Stomach (tissue), 9 donors: Measurements from ENCODE around the gene HEPHL1. TPM values are rescaled to one million over a fixed set of nuclear protein-coding genes. Genes with fewer than 3 reads are reported as not detected.

Source experiments
- DNase-seq, 2 donors: peaks; one replicate each; pipeline versions ENCODE4 v3.0.0 to v3.0.0-alpha.2; 2013 to 2019
- H3K27ac ChIP-seq, 5 donors: fragments of 200-600 bp in 4 of 5; sonication (generic) in 4 of 5; one replicate each; pipeline ENCODE4 v1.5.1; 2013 to 2019; ENCODE audit warnings: mild to moderate bottlenecking in 1 of 5, moderate library complexity in 1 of 5
- H3K27me3 ChIP-seq, 3 donors: fragments of 200-600 bp; sonication (generic); one replicate each; pipeline ENCODE4 v1.5.1; 2017 to 2019; ENCODE audit warnings: mixed run types in 1 of 3
- H3K36me3 ChIP-seq, 4 donors: fragments of 200-600 bp; sonication (generic); 1 replicate in 3 of 4; 2 replicates in 1 of 4; pipeline ENCODE4 v1.5.1; 2016 to 2019
- H3K4me1 ChIP-seq, 4 donors: fragments of 200-600 bp; sonication (generic); one replicate each; pipeline ENCODE4 v1.5.1; 2016 to 2019
- H3K4me3 ChIP-seq, 4 donors: fragments of 200-600 bp; sonication (generic) in 3 of 4; one replicate each; pipeline ENCODE4 v1.5.1; 2016 to 2019; ENCODE audit warnings: mild to moderate bottlenecking in 1 of 4
- H3K9me3 ChIP-seq, 4 donors: fragments of 200-600 bp; sonication (generic); one replicate each; pipeline ENCODE4 v1.5.1; 2016 to 2019
- CTCF ChIP-seq, 7 experiments: fragments of 450-650 bp in 4 of 7; fragments of 200-600 bp in 3 of 7; sonication (generic) in 3 of 7; IDR thresholded peaks; one replicate each; pipeline ENCODE4 v1.5.1; 2016 to 2019; ENCODE audit warnings: antibody characterized with exemption in 7 of 7, control low read depth in 2 of 7, mild to moderate bottlenecking in 1 of 7
- EP300 ChIP-seq: sonication (generic); formaldehyde crosslinking; IDR thresholded peaks from one replicate; pipeline ENCODE4 v1.6.1; 2017; ENCODE audit warnings: antibody characterized with exemption
- POLR2A ChIP-seq, 4 donors: fragments of 450-650 bp; IDR thresholded peaks; one replicate each; pipeline ENCODE4 v1.6.1; 2016; ENCODE audit warnings: antibody characterized with exemption in 4 of 4, control low read depth in 2 of 4, mild to moderate bottlenecking in 1 of 4, moderate library complexity in 1 of 4
- POLR2AphosphoS5 ChIP-seq, 3 donors: sonication (generic); formaldehyde crosslinking; IDR thresholded peaks; one replicate each; pipeline ENCODE4 v1.6.1; 2016; ENCODE audit warnings: antibody characterized with exemption in 3 of 3
- WGBS, 5 donors: extraction: QIAGEN DNeasy Blood & Tissue Kit in 3 of 5; methylation state at CpG; one replicate each; pipeline versions ENCODE4 v1.1.5 to v1.1.7; 2013 to 2018; 5-methylcytosine and 5-hydroxymethylcytosine counted together
- intact Hi-C: fragments of 100-400 bp; cut with DNase I; formaldehyde crosslinking; loops from one replicate; pipeline ENCODE4 v1.15.1; 2023; ENCODE audit warnings: low total_unique reads
- polyA plus RNA-seq, 3 donors: library from polyadenylated mRNA; stranded (reverse); fragments of 200-250 nt; gene quantifications; one replicate each; pipeline ENCODE4 v1.2.3, GENCODE V29; 2013
- total RNA-seq, 5 donors: library from RNA; depleted of rRNA; stranded (reverse); fragments of >200 nt; gene quantifications; one replicate each; pipeline versions ENCODE4 v1.1.0 to v1.2.3, GENCODE V29; 2014 to 2016
- donor health status: healthy with polysubstance abuse.
- donor health status: Bipolar disorder and iron deficiency.
- donor health status: healthy.

HEPHL1 gene
- total and polyA plus RNA-seq, 8 donors: 0.60 TPM; not detected in 7

DNA sequence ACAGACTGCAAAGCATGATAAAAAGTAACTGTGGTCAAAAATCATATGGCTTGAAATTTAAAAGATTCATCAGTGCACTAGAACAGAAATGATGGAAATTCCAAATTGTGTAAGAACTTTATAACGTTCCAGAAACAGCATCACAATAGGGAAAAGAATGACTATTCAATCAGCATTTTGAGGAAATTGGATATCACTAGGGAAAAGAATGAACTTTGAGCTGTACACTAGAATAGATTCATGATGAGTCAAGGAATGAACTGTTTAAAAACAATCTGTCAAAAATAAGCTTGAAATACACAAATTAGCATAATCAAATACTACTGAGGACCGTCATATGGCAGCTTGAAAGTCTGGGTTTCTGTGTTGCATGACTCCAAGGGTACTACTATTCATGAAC lies 20.5 kb upstream of the HEPHL1 start:
- Histone ChIP-seq H3K4me1 (no peaks in the 10 kb centered on the region), H3K27me3 (no peaks in the 10 kb centered on the region), H3K36me3 (no peaks in the 10 kb centered on the region), H3K9me3 (no peaks in the 10 kb centered on the region), H3K4me3 (no peak overlapping the region), H3K27ac (no peak overlapping the region)
- DNase-seq: no peak
- WGBS, 5 donors: 49 to 60% (median 59%) methylated on average over 2 of the region's 2 CpGs
- TF ChIP-seq POLR2AphosphoS5 (IDR thresholded peaks at IDR 0.05): no peak
- TF ChIP-seq CTCF (IDR thresholded peaks at IDR 0.05): no peak
- no peak for TF ChIP-seq POLR2A (IDR thresholded peaks at IDR 0.05)
- no peak for TF ChIP-seq EP300
- intact Hi-C loops: no loop called here

GRCh38 chr11:94002226-94002625 lies 18.9 kb upstream of the HEPHL1 start:
- 75 to 83% (median 80%) methylated on average over 2 of the region's 2 CpGs for WGBS, 5 donors
- Histone ChIP-seq H3K4me3 (no peak overlapping the region), H3K4me1 (no peaks in the 10 kb centered on the region), H3K27ac (no peak overlapping the region), H3K27me3 (no peaks in the 10 kb centered on the region), H3K9me3 (no peaks in the 10 kb centered on the region), H3K36me3 (no peaks in the 10 kb centered on the region)
- TF ChIP-seq POLR2A (IDR thresholded peaks at IDR 0.05) (no peak), CTCF (IDR thresholded peaks at IDR 0.05) (no peak), EP300 (no peak), POLR2AphosphoS5 (IDR thresholded peaks at IDR 0.05) (no peak)
- DNase-seq: no peak
- intact Hi-C loops: no loop called here

DNA sequence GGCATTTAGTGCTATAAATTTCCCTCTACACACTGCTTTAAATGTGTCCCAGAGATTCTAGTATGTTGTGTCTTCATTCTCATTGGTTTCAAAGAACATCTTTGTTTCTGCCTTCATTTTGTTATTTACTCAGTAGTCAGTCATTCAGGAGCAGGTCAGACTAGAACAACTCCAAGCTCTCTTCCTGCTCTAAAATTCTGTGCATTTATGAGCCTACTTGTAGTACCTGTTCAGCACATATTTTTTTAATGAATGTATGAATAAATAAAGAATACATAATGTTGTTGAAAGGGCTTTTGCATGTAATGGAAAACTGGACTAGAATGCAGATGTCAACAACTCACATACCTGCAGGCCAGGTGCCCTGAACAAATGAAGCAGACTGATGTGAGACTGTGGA lies 13.7 kb upstream of the HEPHL1 start:
- no peak for DNase-seq
- TF ChIP-seq POLR2A (IDR thresholded peaks at IDR 0.05) (no peak), POLR2AphosphoS5 (IDR thresholded peaks at IDR 0.05) (no peak), EP300 (no peak), CTCF (IDR thresholded peaks at IDR 0.05) (no peak)
- H3K4me1 ChIP-seq: no peaks in the 10 kb centered on the region
- intact Hi-C loops: no loop called here
- no peaks in the 10 kb centered on the region for H3K36me3 ChIP-seq
- H3K27me3 ChIP-seq: no peaks in the 10 kb centered on the region
- H3K27ac ChIP-seq: no peak overlapping the region
- no peak overlapping the region for H3K4me3 ChIP-seq
- no peaks in the 10 kb centered on the region for H3K9me3 ChIP-seq

DNA sequence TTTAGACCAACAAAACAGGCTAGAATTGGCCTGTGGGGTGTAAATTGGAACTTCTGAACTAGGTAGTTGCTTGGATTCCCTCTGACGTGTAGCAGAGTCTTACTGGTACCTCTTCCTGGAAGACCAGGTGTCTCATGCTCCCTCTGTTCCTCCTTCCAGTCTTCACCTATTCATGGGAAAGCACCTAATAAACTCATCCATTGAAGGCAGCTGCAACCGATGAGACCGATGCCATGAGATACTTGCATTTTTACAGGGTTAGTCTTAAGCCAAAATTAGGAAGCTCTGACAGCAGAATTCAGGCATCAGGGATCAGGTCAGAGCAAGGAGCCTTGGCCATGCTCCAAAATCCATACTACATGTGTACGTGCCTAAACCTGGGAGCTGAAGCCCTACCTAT lies 13.2 kb upstream of the HEPHL1 start:
- DNase-seq: no peak
- intact Hi-C loops: no loop called here
- H3K36me3 ChIP-seq: no peaks in the 10 kb centered on the region
- H3K27me3 ChIP-seq: no peaks in the 10 kb centered on the region
- no peak for TF ChIP-seq POLR2A (IDR thresholded peaks at IDR 0.05)
- no peak for TF ChIP-seq POLR2AphosphoS5 (IDR thresholded peaks at IDR 0.05)
- TF ChIP-seq EP300: no peak
- TF ChIP-seq CTCF (IDR thresholded peaks at IDR 0.05): no peak
- WGBS, 5 donors: 63 to 72% (median 67%) methylated on average over 4 of the region's 4 CpGs
- no peaks in the 10 kb centered on the region for H3K9me3 ChIP-seq
- no peak overlapping the region for H3K27ac ChIP-seq
- no peak overlapping the region for H3K4me3 ChIP-seq
- no peaks in the 10 kb centered on the region for H3K4me1 ChIP-seq
